Activated naive CD4-positive, alpha-beta T cell treated with anti-CD3 and anti-CD28 coated beads for 36 hours (primary cell): Measurements from ENCODE around the gene BARHL2. TPM values are rescaled to one million over a fixed set of nuclear protein-coding genes. Genes with fewer than 3 reads are reported as not detected.

ENCODE experiments used
- CTCF ChIA-PET: fragments of 350-600 bp; sonication (Branson Sonifier 250); formaldehyde crosslinking; loops from one replicate; lab custom pipeline; 2021; ENCODE audit warnings: antibody characterized with exemption; lab: Charles Lee
- DNase-seq: peaks from one replicate; pipeline ENCODE4 v3.0.0-alpha.2; 2020
- H3K27ac Mint-ChIP-seq: one replicate; pipeline ENCODE4 v1.8.0; 2021; ENCODE audit warnings: mild to moderate bottlenecking, mixed read lengths
- H3K27me3 Mint-ChIP-seq: one replicate; pipeline ENCODE4 v1.8.0; 2021; ENCODE audit warnings: low read depth, mixed read lengths
- H3K36me3 Mint-ChIP-seq: one replicate; pipeline ENCODE4 v1.8.0; 2021; ENCODE audit warnings: low read depth, mixed read lengths
- H3K4me1 Mint-ChIP-seq: one replicate; pipeline ENCODE4 v1.8.0; 2021; ENCODE audit warnings: low read depth, mixed read lengths
- H3K4me3 Mint-ChIP-seq: one replicate; pipeline ENCODE4 v1.8.0; 2021; ENCODE audit warnings: mild to moderate bottlenecking, moderate library complexity, mixed read lengths
- H3K9me3 Mint-ChIP-seq: one replicate; pipeline ENCODE4 v1.8.0; 2021; ENCODE audit warnings: mixed read lengths
- intact Hi-C: fragments of 100-400 bp; cut with micrococcal nuclease; formaldehyde crosslinking; loops from one replicate; pipeline ENCODE4 v1.15.1; 2023
- total RNA-seq, 2 experiments: library from RNA; stranded (reverse); gene quantifications; one replicate each; pipeline ENCODE4 v1.2.3, GENCODE V29; 2021

The BARHL2 gene
- total RNA-seq, 2 experiments from 2014 or later, result not detected

- peak; percentile 54 for DNase-seq
- no peak overlapping the region for H3K27ac Mint-ChIP-seq
- no peaks in the 10 kb centered on the region for H3K9me3 Mint-ChIP-seq
- H3K36me3 Mint-ChIP-seq, result peaks cover 10% of the 10 kb centered on the region
- intact Hi-C loops, result loop anchor here (1.0 to 5.0 kb wide), 5 partner anchors 241 to 779 kb away; partner anchors contain the start of gene CDC7
- H3K4me1 Mint-ChIP-seq, result peaks cover 58% of the 10 kb centered on the region
- CTCF ChIA-PET, result interaction anchor here (0.5 to 1.2 kb wide), 2 partner anchors 18 to 204 kb away, joined by 3 read pairs; no protein-coding TSS in a partner anchor
- peak overlapping the region; percentile 56 for H3K4me3 Mint-ChIP-seq
- H3K27me3 Mint-ChIP-seq, result peaks cover 90% of the 10 kb centered on the region
These were observed 6.5 kb upstream of the BARHL2 start for GRCh38 chr1:90723590-90724108.

GRCh38 chr1:90722874-90723589 lies 5.9 kb upstream of the BARHL2 start:
- H3K27ac Mint-ChIP-seq, result no peak overlapping the region
- CTCF ChIA-PET, result interaction anchor here (0.9 to 1.5 kb wide), 4 partner anchors 12 to 274 kb away, joined by 3 to 10 read pairs (median 4); no protein-coding TSS in a partner anchor
- no peak for DNase-seq
- intact Hi-C loops, result loop anchor here (1.0 to 5.0 kb wide), 5 partner anchors 241 to 779 kb away; partner anchors contain the start of gene CDC7
- peaks cover 56% of the 10 kb centered on the region for H3K4me1 Mint-ChIP-seq
- H3K4me3 Mint-ChIP-seq, result peak overlapping the region; percentile 56
- peaks cover 88% of the 10 kb centered on the region for H3K27me3 Mint-ChIP-seq
- H3K9me3 Mint-ChIP-seq, result no peaks in the 10 kb centered on the region
- peaks cover 10% of the 10 kb centered on the region for H3K36me3 Mint-ChIP-seq

GRCh38 chr1:90721210-90722194 lies 4.4 kb upstream of the BARHL2 start:
- Mint-ChIP-seq H3K27me3 (peaks cover 83% of the 10 kb centered on the region), H3K27ac (no peak overlapping the region), H3K4me1 (peaks cover 58% of the 10 kb centered on the region), H3K4me3 (no peak overlapping the region), H3K36me3 (peaks cover 12% of the 10 kb centered on the region), H3K9me3 (no peaks in the 10 kb centered on the region)
- DNase-seq, result peak; percentile 72
- CTCF ChIA-PET, result interaction anchor here (0.6 to 2.7 kb wide), 22 partner anchors 8 to 469 kb away, joined by 3 to 13 read pairs (median 3); no protein-coding TSS in a partner anchor
- intact Hi-C loops, result loop anchor here (1.0 to 5.0 kb wide), 7 partner anchors 15 to 781 kb away; partner anchors contain the start of gene CDC7

- CTCF ChIA-PET, result interaction anchor here (1.7 to 2.7 kb wide), 2 partner anchors 14 to 115 kb away, joined by 4 to 11 read pairs; no protein-coding TSS in a partner anchor
- no peaks in the 10 kb centered on the region for H3K9me3 Mint-ChIP-seq
- H3K4me1 Mint-ChIP-seq, result peaks cover 46% of the 10 kb centered on the region
- DNase-seq, result no peak
- no peak overlapping the region for H3K4me3 Mint-ChIP-seq
- H3K36me3 Mint-ChIP-seq, result peaks cover 9% of the 10 kb centered on the region
- H3K27ac Mint-ChIP-seq, result no peak overlapping the region
- H3K27me3 Mint-ChIP-seq, result peaks cover 79% of the 10 kb centered on the region
- intact Hi-C loops, result loop anchor here (2.0 to 5.0 kb wide), 4 partner anchors 13 to 782 kb away; partner anchors contain the start of gene CDC7
These were observed 3.1 kb upstream of the BARHL2 start for GRCh38 chr1:90720145-90720636.

GRCh38 chr1:90719330-90720144 lies 2.4 kb upstream of the BARHL2 start:
- DNase-seq, result no peak
- Mint-ChIP-seq H3K27me3 (peaks cover 80% of the 10 kb centered on the region), H3K4me1 (peaks cover 41% of the 10 kb centered on the region), H3K4me3 (peak overlapping the region; percentile 34), H3K27ac (no peak overlapping the region), H3K9me3 (no peaks in the 10 kb centered on the region), H3K36me3 (peaks cover 9% of the 10 kb centered on the region)
- CTCF ChIA-PET, result interaction anchor here (0.6 to 2.7 kb wide), 2 partner anchors 14 to 999 kb away, joined by 4 to 11 read pairs; no protein-coding TSS in a partner anchor
- intact Hi-C loops, result loop anchor here (2.0 to 5.0 kb wide), 4 partner anchors 13 to 783 kb away; partner anchors contain the start of gene CDC7

GRCh38 chr1:90718411-90719329 lies 1.6 kb upstream of the BARHL2 start:
- H3K4me1 Mint-ChIP-seq, result peaks cover 35% of the 10 kb centered on the region
- no peaks in the 10 kb centered on the region for H3K9me3 Mint-ChIP-seq
- peak overlapping the region; percentile 52 for H3K4me3 Mint-ChIP-seq
- peaks cover 9% of the 10 kb centered on the region for H3K36me3 Mint-ChIP-seq
- DNase-seq, result no peak
- intact Hi-C loops, result loop anchor here (1.0 kb wide), 1 partner anchor 8 kb away; no protein-coding TSS in a partner anchor
- CTCF ChIA-PET, result interaction anchor here (0.6 kb wide), 1 partner anchor 998 kb away, joined by 4 read pairs; no protein-coding TSS in a partner anchor
- peaks cover 80% of the 10 kb centered on the region for H3K27me3 Mint-ChIP-seq
- H3K27ac Mint-ChIP-seq, result no peak overlapping the region

GRCh38 chr1:90717665-90718410 lies 736 bp upstream of the BARHL2 start:
- peaks cover 9% of the 10 kb centered on the region for H3K36me3 Mint-ChIP-seq
- H3K27ac Mint-ChIP-seq, result no peak overlapping the region
- CTCF ChIA-PET, result interaction anchor here (1.6 kb wide), 1 partner anchor 8 kb away, joined by 4 read pairs; no protein-coding TSS in a partner anchor
- H3K4me1 Mint-ChIP-seq, result peaks cover 30% of the 10 kb centered on the region
- H3K4me3 Mint-ChIP-seq, result peak overlapping the region; percentile 52
- DNase-seq, result no peak
- intact Hi-C loops, result loop anchor here (1.0 kb wide), 1 partner anchor 8 kb away; no protein-coding TSS in a partner anchor
- no peaks in the 10 kb centered on the region for H3K9me3 Mint-ChIP-seq
- peaks cover 80% of the 10 kb centered on the region for H3K27me3 Mint-ChIP-seq

- H3K36me3 Mint-ChIP-seq, result peaks cover 9% of the 10 kb centered on the region
- H3K4me1 Mint-ChIP-seq, result peaks cover 30% of the 10 kb centered on the region
- peak overlapping the region; percentile 41 for H3K27ac Mint-ChIP-seq
- intact Hi-C loops, result no loop called here
- DNase-seq, result no peak
- H3K4me3 Mint-ChIP-seq, result peak overlapping the region; percentile 55
- CTCF ChIA-PET, result interaction anchor here (0.6 to 1.6 kb wide), 2 partner anchors 8 to 1687 kb away, joined by 3 to 4 read pairs; no protein-coding TSS in a partner anchor
- peaks cover 80% of the 10 kb centered on the region for H3K27me3 Mint-ChIP-seq
- H3K9me3 Mint-ChIP-seq, result no peaks in the 10 kb centered on the region
These were observed 208 bp upstream of the BARHL2 start for GRCh38 chr1:90717356-90717664.

GRCh38 chr1:90716243-90716551 lies 905 bp downstream of the BARHL2 start:
- H3K9me3 Mint-ChIP-seq, result no peaks in the 10 kb centered on the region
- no peak overlapping the region for H3K27ac Mint-ChIP-seq
- H3K27me3 Mint-ChIP-seq, result peaks cover 80% of the 10 kb centered on the region
- peaks cover 27% of the 10 kb centered on the region for H3K4me1 Mint-ChIP-seq
- CTCF ChIA-PET, result interaction anchor here (1.5 to 2.2 kb wide), 3 partner anchors 10 to 15 kb away, joined by 3 to 8 read pairs (median 4); no protein-coding TSS in a partner anchor
- DNase-seq, result no peak
- intact Hi-C loops, result no loop called here
- peaks cover 9% of the 10 kb centered on the region for H3K36me3 Mint-ChIP-seq
- H3K4me3 Mint-ChIP-seq, result no peak overlapping the region
